ENCODE measurements around the gene HYLS1. TPM values are rescaled to one million over a fixed set of nuclear protein-coding genes. Genes with fewer than 3 reads are reported as not detected.

HYLS1 gene
- total and polyA plus RNA-seq, 2 experiments from 2014 or later: 14.6 to 25.7 TPM

GRCh38 chr11:125945797-125946520, 58.5 kb downstream of the HYLS1 start, which contains the start of gene VSIG10L2:
Gene VSIG10L2, plus strand, starts transcription at chr11:125946044. Its CDS starts 12 bp downstream, at chr11:125946056.
- Histone ChIP-seq H2AFZ (no peak within 1 kb of the TSS), H4K20me1 (replicated peaks; ENCODE audit: insufficient read depth) (no peaks in the 10 kb centered on the region), H3K4me1 (ENCODE audit: insufficient read depth) (peaks cover 13% of the 10 kb centered on the region), H3K27me3 (ENCODE audit: insufficient read depth) (no peaks in the 10 kb centered on the region), H3F3A (replicated peaks; ENCODE audit: low read depth) (no peaks in the 10 kb centered on the region), H3K79me2 (replicated peaks; ENCODE audit: insufficient read depth) (no peaks in the 10 kb centered on the region), H3K4me2 (no peak within 1 kb of the TSS), H3K9me2 (ENCODE audit: insufficient read depth) (no peaks in the 10 kb centered on the region), H3K36me3 (ENCODE audit: insufficient read depth) (no peaks in the 10 kb centered on the region), H3K4me3 (no peak within 1 kb of the TSS), H3K27ac (ENCODE audit: low read depth) (no peak within 1 kb of the TSS)
- H3K27me3 Mint-ChIP-seq (ENCODE audit: insufficient read depth, low read depth, poor library complexity): peaks cover 11% of the 10 kb centered on the region
- TF ChIP-seq EZH2phosphoT487 (IDR thresholded peaks at IDR 0.05; ENCODE audit: unreplicated experiment) (no peak), NANOG (IDR thresholded peaks at IDR 0.05; ENCODE audit: borderline replicate concordance) (no peak), ZNF331 (CRISPR knock-in tag; IDR thresholded peaks at IDR 0.05; ENCODE audit: low read depth) (no peak), ZNF114 (CRISPR knock-in tag; IDR thresholded peaks at IDR 0.05) (no peak), CREB1 (CRISPR knock-in tag; IDR thresholded peaks at IDR 0.05; ENCODE audit: low read depth) (no peak), POLR2AphosphoS5 (IDR thresholded peaks at IDR 0.05; ENCODE audit: low read depth) (no peak), ZNF462 (CRISPR knock-in tag; IDR thresholded peaks at IDR 0.05) (no peak), STAT1 (IDR thresholded peaks at IDR 0.05; ENCODE audit: unreplicated experiment) (no peak), EZH2 (IDR thresholded peaks at IDR 0.05; ENCODE audit: low read depth, unreplicated experiment) (no peak), JUNB (IDR thresholded peaks at IDR 0.05; ENCODE audit: unreplicated experiment) (no peak)
- TF ChIP-seq, protein P1, sequence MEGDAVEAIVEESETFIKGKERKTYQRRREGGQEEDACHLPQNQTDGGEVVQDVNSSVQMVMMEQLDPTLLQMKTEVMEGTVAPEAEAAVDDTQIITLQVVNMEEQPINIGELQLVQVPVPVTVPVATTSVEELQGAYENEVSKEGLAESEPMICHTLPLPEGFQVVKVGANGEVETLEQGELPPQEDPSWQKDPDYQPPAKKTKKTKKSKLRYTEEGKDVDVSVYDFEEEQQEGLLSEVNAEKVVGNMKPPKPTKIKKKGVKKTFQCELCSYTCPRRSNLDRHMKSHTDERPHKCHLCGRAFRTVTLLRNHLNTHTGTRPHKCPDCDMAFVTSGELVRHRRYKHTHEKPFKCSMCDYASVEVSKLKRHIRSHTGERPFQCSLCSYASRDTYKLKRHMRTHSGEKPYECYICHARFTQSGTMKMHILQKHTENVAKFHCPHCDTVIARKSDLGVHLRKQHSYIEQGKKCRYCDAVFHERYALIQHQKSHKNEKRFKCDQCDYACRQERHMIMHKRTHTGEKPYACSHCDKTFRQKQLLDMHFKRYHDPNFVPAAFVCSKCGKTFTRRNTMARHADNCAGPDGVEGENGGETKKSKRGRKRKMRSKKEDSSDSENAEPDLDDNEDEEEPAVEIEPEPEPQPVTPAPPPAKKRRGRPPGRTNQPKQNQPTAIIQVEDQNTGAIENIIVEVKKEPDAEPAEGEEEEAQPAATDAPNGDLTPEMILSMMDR (conservative IDR thresholded peaks at IDR 0.05; ENCODE audit: low read depth in 2 of 2): no peak
- TF ChIP-seq, protein P2, sequence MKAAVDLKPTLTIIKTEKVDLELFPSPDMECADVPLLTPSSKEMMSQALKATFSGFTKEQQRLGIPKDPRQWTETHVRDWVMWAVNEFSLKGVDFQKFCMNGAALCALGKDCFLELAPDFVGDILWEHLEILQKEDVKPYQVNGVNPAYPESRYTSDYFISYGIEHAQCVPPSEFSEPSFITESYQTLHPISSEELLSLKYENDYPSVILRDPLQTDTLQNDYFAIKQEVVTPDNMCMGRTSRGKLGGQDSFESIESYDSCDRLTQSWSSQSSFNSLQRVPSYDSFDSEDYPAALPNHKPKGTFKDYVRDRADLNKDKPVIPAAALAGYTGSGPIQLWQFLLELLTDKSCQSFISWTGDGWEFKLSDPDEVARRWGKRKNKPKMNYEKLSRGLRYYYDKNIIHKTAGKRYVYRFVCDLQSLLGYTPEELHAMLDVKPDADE (IDR thresholded peaks at IDR 0.05): no peak
- TF ChIP-seq, protein P3, sequence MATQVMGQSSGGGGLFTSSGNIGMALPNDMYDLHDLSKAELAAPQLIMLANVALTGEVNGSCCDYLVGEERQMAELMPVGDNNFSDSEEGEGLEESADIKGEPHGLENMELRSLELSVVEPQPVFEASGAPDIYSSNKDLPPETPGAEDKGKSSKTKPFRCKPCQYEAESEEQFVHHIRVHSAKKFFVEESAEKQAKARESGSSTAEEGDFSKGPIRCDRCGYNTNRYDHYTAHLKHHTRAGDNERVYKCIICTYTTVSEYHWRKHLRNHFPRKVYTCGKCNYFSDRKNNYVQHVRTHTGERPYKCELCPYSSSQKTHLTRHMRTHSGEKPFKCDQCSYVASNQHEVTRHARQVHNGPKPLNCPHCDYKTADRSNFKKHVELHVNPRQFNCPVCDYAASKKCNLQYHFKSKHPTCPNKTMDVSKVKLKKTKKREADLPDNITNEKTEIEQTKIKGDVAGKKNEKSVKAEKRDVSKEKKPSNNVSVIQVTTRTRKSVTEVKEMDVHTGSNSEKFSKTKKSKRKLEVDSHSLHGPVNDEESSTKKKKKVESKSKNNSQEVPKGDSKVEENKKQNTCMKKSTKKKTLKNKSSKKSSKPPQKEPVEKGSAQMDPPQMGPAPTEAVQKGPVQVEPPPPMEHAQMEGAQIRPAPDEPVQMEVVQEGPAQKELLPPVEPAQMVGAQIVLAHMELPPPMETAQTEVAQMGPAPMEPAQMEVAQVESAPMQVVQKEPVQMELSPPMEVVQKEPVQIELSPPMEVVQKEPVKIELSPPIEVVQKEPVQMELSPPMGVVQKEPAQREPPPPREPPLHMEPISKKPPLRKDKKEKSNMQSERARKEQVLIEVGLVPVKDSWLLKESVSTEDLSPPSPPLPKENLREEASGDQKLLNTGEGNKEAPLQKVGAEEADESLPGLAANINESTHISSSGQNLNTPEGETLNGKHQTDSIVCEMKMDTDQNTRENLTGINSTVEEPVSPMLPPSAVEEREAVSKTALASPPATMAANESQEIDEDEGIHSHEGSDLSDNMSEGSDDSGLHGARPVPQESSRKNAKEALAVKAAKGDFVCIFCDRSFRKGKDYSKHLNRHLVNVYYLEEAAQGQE (IDR thresholded peaks at IDR 0.05; ENCODE audit: unreplicated experiment): no peak
- H3K9me3 Mint-ChIP-seq: no peaks in the 10 kb centered on the region; the same call in 2 of the 3 replicates
- no peak for ATAC-seq
- H3K36me3 Mint-ChIP-seq (ENCODE audit: low read depth): no peaks in the 10 kb centered on the region; the same call in 2 of the 3 replicates
- no peak for DNase-seq (ENCODE audit: low spot score)
- no peak within 1 kb of the TSS for H3K4me3 Mint-ChIP-seq
- no peak within 1 kb of the TSS for H3K27ac Mint-ChIP-seq
- H3K4me1 Mint-ChIP-seq: peaks cover 17% of the 10 kb centered on the region

All from GM23338 (cell line).